GM12891 (cell line): ENCODE data around the gene GDPD5. TPM values are rescaled to one million over a fixed set of nuclear protein-coding genes. Genes with fewer than 3 reads are reported as not detected.

Experiments used
- DNase-seq: peaks from one replicate; pipeline ENCODE4 v3.0.0; 2011; ENCODE audit warnings: low spot score; ENCODE audit not compliant: insufficient read length
- FAIRE-seq: peaks from 2 replicates; lab custom pipeline; 2011; peaks lifted over from hg19 to GRCh38; lab: Jason Lieb, UNC
- PAX5 ChIP-seq: IDR thresholded peaks from 2 replicates; pipeline ENCODE4 v1.6.1; 2011; ENCODE audit warnings: low read length, moderate library complexity, mild to moderate bottlenecking; ENCODE audit not compliant: insufficient read depth, severe bottlenecking
- POLR2A ChIP-seq: IDR thresholded peaks from 2 replicates; pipeline ENCODE4 v1.6.1; 2011; ENCODE audit warnings: low read depth, low read length, control low read depth
- POLR2AphosphoS5 ChIP-seq: IDR thresholded peaks from 2 replicates; pipeline ENCODE4 v1.6.1; 2011; ENCODE audit warnings: low read depth, low read length, control low read depth
- POU2F2 ChIP-seq: IDR thresholded peaks from 2 replicates; pipeline ENCODE4 v1.6.1; 2011; ENCODE audit warnings: low read depth, mild to moderate bottlenecking, control low read depth, low read length, moderate library complexity
- SPI1 ChIP-seq: IDR thresholded peaks from 2 replicates; pipeline ENCODE4 v1.6.1; 2011; ENCODE audit warnings: low read depth, low read length, control low read depth
- TAF1 ChIP-seq: IDR thresholded peaks from 2 replicates; pipeline ENCODE4 v1.6.1; 2011; ENCODE audit warnings: low read depth, low read length, control low read depth
- polyA plus RNA-seq: library from polyadenylated mRNA; unstranded; fragments of >200 nt; gene quantifications from one replicate; pipeline ENCODE4 v1.2.1, GENCODE V29; 2012; ENCODE audit warnings: low read depth, missing spikeins, inconsistent platforms; ENCODE audit not compliant: missing spikeins

GDPD5 gene
- polyA plus RNA-seq, result 3.4 TPM

DNA sequence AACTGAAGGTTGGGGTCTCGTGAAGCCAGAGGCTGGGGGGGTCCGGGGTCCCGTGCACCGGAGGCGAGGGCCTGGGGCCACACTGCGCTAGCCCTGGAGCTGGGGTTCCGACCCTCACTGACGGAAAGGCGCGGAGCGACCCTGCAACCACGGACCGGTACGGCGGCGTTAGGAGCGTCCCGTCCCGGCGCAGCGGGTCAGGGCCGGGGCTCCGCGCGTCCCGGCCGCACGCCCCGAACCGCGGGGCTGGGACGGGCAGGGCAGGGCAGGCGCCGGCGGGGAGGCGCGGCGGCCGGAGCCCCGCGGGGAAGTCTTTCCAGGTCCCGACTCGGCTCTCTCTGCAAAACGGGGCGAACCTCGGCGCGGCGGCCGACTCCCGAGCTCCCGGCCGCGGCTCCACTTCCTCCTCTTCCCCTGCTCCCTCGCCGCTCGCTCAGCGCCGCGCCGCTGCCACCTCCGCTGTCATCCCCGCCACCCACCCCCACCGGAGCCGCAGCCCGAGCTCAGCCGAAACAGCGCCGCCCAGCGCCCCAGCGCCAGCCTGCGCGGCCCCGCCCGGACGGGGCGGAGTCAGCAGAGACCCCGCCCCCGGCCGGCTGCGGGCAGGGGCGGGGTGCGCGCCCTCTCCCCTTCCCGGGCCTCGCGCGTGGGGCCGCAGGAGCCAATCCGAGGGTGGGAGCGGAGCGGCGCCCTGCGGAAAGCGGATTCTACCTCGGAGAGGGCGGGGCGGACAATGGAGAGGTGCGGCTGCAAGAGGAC lies at the start of gene GDPD5:
GDPD5 (minus strand) TSS at position 509 of the 759 bp plus-strand sequence. CDS start 48,206 bp downstream, outside the sequence.
- TF ChIP-seq PAX5 (peak; percentile 38), POLR2AphosphoS5 (no peak), POLR2A (no peak), TAF1 (no peak), SPI1 (0 out of 2 replicates have a peak, but pooled peaks have one; percentile 21), POU2F2 (no peak)
- DNase-seq, result peak; percentile 97

GRCh38 chr11:75574698-75575602 lies 49.2 kb upstream of the GDPD5 start:
- DNase-seq, result no peak
- TF ChIP-seq POLR2AphosphoS5 (no peak), TAF1 (no peak), SPI1 (no peak), POU2F2 (no peak), PAX5 (no peak), POLR2A (no peak)
- FAIRE-seq, result no peak

More for the DNA sequence above, at the start of gene GDPD5:
- peak; percentile 95 for FAIRE-seq

DNA sequence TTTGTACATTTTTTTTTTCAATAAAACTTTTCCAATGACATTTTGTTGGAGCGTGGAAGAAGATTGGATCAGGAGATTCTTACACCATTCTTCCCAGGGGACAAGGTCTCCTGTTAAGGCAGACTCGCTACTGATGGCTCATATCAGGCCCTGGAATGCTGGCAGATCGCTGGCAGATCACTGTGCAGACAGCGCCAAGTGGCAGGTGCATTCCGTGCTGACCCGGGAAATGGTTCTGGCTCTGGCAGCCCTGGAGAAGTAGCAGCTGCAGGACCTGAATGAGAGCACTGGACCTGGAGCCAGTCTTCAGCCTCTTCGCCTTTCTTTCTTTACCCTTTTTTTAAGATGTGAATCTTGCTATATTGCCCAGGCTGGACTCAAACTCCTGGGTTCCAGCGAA lies 47.0 kb upstream of the GDPD5 start:
- no peak for TF ChIP-seq POLR2AphosphoS5
- TF ChIP-seq TAF1, result no peak
- no peak for TF ChIP-seq SPI1
- TF ChIP-seq PAX5, result no peak
- TF ChIP-seq POLR2A, result no peak
- no peak for TF ChIP-seq POU2F2
- no peak for FAIRE-seq
- DNase-seq, result no peak

GRCh38 chr11:75571625-75572024 lies 45.9 kb upstream of the GDPD5 start:
- no peak for TF ChIP-seq SPI1
- no peak for TF ChIP-seq POLR2AphosphoS5
- no peak for TF ChIP-seq POLR2A
- no peak for TF ChIP-seq TAF1
- TF ChIP-seq PAX5, result no peak
- TF ChIP-seq POU2F2, result no peak
- DNase-seq, result no peak
- no peak for FAIRE-seq

- DNase-seq (no peak), FAIRE-seq (no peak)
- TF ChIP-seq POLR2A (no peak), POU2F2 (no peak), SPI1 (no peak)
Measured at GRCh38 chr11:75570559-75571139, 44.9 kb upstream of the GDPD5 start.

- DNase-seq (no peak), FAIRE-seq (no peak)
- TF ChIP-seq PAX5, result no peak
- TF ChIP-seq POLR2A, result no peak
- no peak for TF ChIP-seq TAF1
- TF ChIP-seq SPI1, result no peak
- TF ChIP-seq POLR2AphosphoS5, result no peak
- no peak for TF ChIP-seq POU2F2
Measured at GRCh38 chr11:75568616-75569219, 43.0 kb upstream of the GDPD5 start.

DNA sequence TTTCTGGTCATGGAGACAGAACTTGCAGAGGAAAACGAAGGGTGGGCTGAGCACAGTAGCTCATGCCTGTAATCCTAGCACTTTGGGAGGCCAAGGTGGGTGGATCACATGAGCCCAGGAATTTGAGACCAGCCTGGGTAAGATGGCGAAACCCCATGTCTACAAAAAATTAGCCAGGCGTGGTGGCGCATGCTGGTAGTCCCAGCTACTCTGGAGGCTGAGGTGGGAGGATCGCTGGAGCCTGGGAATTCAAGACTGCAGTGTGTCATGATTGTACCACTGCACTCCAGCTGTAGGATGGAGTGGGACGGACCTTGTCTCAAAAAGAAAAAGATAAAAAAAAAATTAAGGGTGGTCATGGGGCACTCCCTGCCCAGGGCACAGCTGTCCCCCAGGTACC lies 42.2 kb upstream of the GDPD5 start:
- FAIRE-seq, result no peak
- TF ChIP-seq TAF1 (no peak), SPI1 (no peak), PAX5 (no peak)
- DNase-seq, result no peak

- DNase-seq (no peak), FAIRE-seq (no peak)
- no peak for TF ChIP-seq SPI1
- TF ChIP-seq PAX5, result no peak
- no peak for TF ChIP-seq TAF1
- TF ChIP-seq POU2F2, result no peak
- no peak for TF ChIP-seq POLR2AphosphoS5
- TF ChIP-seq POLR2A, result no peak
Measured at GRCh38 chr11:75566763-75567279, 41.1 kb upstream of the GDPD5 start.
